Osteoblast (primary cell): ENCODE data around the gene FDX1. TPM values are rescaled to one million over a fixed set of nuclear protein-coding genes. Genes with fewer than 3 reads are reported as not detected.

ENCODE experiments used
- DNase-seq: peaks from one replicate; pipeline ENCODE4 v3.0.0; 2011; ENCODE audit warnings: low spot score, mixed read lengths; ENCODE audit not compliant: insufficient read length; ENCODE audit errors: missing footprints
- H2AFZ ChIP-seq: 2 replicates; pipeline ENCODE4 v1.6.0; 2011; ENCODE audit warnings: mild to moderate bottlenecking, low read length
- H3K27ac ChIP-seq: 2 replicates; pipeline ENCODE4 v1.5.1; 2011; ENCODE audit warnings: mild to moderate bottlenecking, low read depth, low read length, moderate library complexity
- H3K27me3 ChIP-seq: 2 replicates; pipeline ENCODE4 v1.6.0; 2012; ENCODE audit warnings: mild to moderate bottlenecking, control low read depth, inconsistent platforms, low read length, moderate library complexity; ENCODE audit not compliant: insufficient read depth
- H3K36me3 ChIP-seq: 2 replicates; pipeline ENCODE4 v1.5.1; 2011; ENCODE audit warnings: mild to moderate bottlenecking, low read length, control low read depth, moderate library complexity; ENCODE audit not compliant: insufficient read depth
- H3K4me1 ChIP-seq: 2 replicates; pipeline ENCODE4 v1.5.1; 2011; ENCODE audit warnings: mild to moderate bottlenecking, low read length, control low read depth, moderate library complexity; ENCODE audit not compliant: insufficient read depth
- H3K4me2 ChIP-seq: 2 replicates; pipeline ENCODE4 v1.6.0; 2011; ENCODE audit warnings: mild to moderate bottlenecking, low read length; ENCODE audit not compliant: insufficient read depth
- H3K4me3 ChIP-seq: fragments of 200-600 bp; sonication (generic); 3 replicates; pipeline ENCODE4 v1.5.1; 2012; ENCODE audit warnings: mild to moderate bottlenecking, low read length, inconsistent platforms; ENCODE audit not compliant: insufficient read depth
- H3K79me2 ChIP-seq: 2 replicates; pipeline ENCODE4 v1.6.0; 2012; ENCODE audit warnings: mild to moderate bottlenecking, low read length, control low read depth, inconsistent platforms; ENCODE audit not compliant: insufficient read depth
- H3K9me3 ChIP-seq: 2 replicates; pipeline ENCODE4 v1.5.1; 2011; ENCODE audit warnings: low read depth, low read length, control low read depth
- H4K20me1 ChIP-seq: 2 replicates; pipeline ENCODE4 v1.6.0; 2012; ENCODE audit warnings: mild to moderate bottlenecking, low read length, control low read depth; ENCODE audit not compliant: insufficient read depth
- CTCF ChIP-seq: IDR thresholded peaks from 2 replicates; pipeline ENCODE4 v1.5.1; 2011; ENCODE audit warnings: mild to moderate bottlenecking, low read depth, low read length, moderate library complexity; ENCODE audit errors: extremely low read depth
- total RNA-seq: library from RNA; depleted of rRNA; stranded (reverse); fragments of >200 nt; gene quantifications from 2 replicates; pipeline ENCODE4 v1.2.3, GENCODE V29; 2012

The FDX1 gene
- total RNA-seq, 1 donor = 9.0 TPM

DNA sequence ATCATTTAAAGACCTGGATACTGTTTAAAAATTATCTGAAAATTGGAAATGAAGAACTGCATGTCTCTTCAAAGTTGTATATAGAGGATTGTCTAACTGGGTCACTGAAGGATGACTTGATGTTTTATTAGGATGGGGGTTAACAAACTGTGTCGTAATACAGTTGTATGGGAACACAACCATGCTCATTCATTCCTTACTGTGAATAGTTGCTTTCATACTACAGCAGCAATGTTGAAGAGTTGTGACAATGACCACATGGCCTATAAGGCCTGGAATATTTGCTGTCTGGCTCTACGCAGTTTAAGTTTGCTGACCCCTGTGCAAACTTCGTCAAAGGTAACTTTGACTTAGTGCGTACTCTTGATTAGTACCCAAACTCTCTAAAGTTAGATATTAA, 38.4 kb downstream of the FDX1 start:
- no peak overlapping the region for H3K4me2 ChIP-seq
- no peak overlapping the region for H3K4me3 ChIP-seq
- H3K36me3 ChIP-seq = no peaks in the 10 kb centered on the region
- no peak overlapping the region for H2AFZ ChIP-seq
- H3K4me1 ChIP-seq = peaks cover 21% of the 10 kb centered on the region
- no peak for DNase-seq
- H4K20me1 ChIP-seq = no peaks in the 10 kb centered on the region
- H3K27me3 ChIP-seq = no peaks in the 10 kb centered on the region
- H3K27ac ChIP-seq = no peak overlapping the region
- H3K9me3 ChIP-seq = no peaks in the 10 kb centered on the region
- H3K79me2 ChIP-seq = no peaks in the 10 kb centered on the region
- TF ChIP-seq CTCF = no peak

DNA sequence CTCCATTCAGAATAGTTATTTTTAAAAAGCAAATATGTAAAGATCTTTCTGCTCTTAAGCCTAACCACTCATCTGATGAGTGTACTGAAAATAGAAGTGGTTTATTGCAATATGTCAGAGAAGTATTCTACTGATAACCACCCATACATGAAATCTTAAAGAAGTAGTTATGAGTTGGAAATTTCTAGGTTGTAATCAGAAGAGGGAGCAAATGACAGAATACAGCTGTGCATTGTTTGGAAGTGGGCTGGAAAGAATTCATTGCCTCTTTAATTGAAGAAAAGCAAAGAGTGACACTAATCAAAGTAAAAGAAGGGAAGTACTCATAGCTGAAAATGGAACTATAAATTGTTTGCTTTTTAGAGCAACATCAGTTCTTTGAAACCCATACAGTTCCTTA, 39.4 kb downstream of the FDX1 start:
- Histone ChIP-seq H2AFZ (no peak overlapping the region), H3K27me3 (no peaks in the 10 kb centered on the region), H3K27ac (no peak overlapping the region), H3K4me1 (peaks cover 21% of the 10 kb centered on the region), H4K20me1 (no peaks in the 10 kb centered on the region), H3K4me3 (no peak overlapping the region), H3K79me2 (no peaks in the 10 kb centered on the region), H3K4me2 (no peak overlapping the region), H3K36me3 (no peaks in the 10 kb centered on the region), H3K9me3 (no peaks in the 10 kb centered on the region)
- DNase-seq = no peak
- no peak for TF ChIP-seq CTCF

- peak overlapping the region; percentile 41 for H3K4me2 ChIP-seq
- no peak for TF ChIP-seq CTCF
- H3K9me3 ChIP-seq = no peaks in the 10 kb centered on the region
- H3K27me3 ChIP-seq = no peaks in the 10 kb centered on the region
- H3K27ac ChIP-seq = peak overlapping the region; percentile 54
- no peak for DNase-seq
- no peaks in the 10 kb centered on the region for H3K79me2 ChIP-seq
- no peak overlapping the region for H2AFZ ChIP-seq
- no peaks in the 10 kb centered on the region for H4K20me1 ChIP-seq
- H3K4me1 ChIP-seq = peaks cover 21% of the 10 kb centered on the region
- H3K36me3 ChIP-seq = no peaks in the 10 kb centered on the region
- no peak overlapping the region for H3K4me3 ChIP-seq
Measured at GRCh38 chr11:110470716-110471115, 41.0 kb downstream of the FDX1 start.

- no peak overlapping the region for H2AFZ ChIP-seq
- TF ChIP-seq CTCF = no peak
- peak overlapping the region; percentile 41 for H3K4me2 ChIP-seq
- H3K36me3 ChIP-seq = no peaks in the 10 kb centered on the region
- H4K20me1 ChIP-seq = no peaks in the 10 kb centered on the region
- no peaks in the 10 kb centered on the region for H3K9me3 ChIP-seq
- no peak overlapping the region for H3K4me3 ChIP-seq
- peaks cover 21% of the 10 kb centered on the region for H3K4me1 ChIP-seq
- peak; percentile 23 for DNase-seq
- peak overlapping the region; percentile 53 for H3K27ac ChIP-seq
- H3K79me2 ChIP-seq = no peaks in the 10 kb centered on the region
- no peaks in the 10 kb centered on the region for H3K27me3 ChIP-seq
Measured at GRCh38 chr11:110471371-110471770, 41.6 kb downstream of the FDX1 start.
